ENCODE results near the gene RIN3. TPM values are rescaled to one million over a fixed set of nuclear protein-coding genes. Genes with fewer than 3 reads are reported as not detected.

Gene RIN3
- total RNA-seq, 1 experiment from 2014 or later = 1.5 TPM

DNA sequence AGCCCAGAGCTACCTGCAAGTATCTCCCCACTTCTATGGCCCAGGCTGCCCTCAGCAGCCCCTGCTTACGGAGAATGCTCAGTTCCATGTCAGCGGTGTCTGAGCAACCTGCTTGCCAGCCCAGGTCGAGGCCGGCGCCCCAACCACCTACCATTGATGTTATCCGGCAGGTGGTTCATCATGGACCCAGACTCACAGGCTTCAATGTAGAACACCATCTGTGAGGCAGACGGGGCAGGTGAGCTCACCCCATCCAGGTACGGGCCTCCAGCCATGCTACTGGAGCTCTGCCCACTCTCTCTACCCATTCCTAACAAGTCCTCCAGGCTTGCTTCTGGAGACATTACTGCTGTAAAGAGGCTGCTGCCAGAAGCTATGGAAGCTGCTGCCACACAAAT lies 199.1 kb downstream of the RIN3 start:
- Mint-ChIP-seq H3K27ac (no peak overlapping the region), H3K9me3 (no peaks in the 10 kb centered on the region), H3K4me1 (peaks cover 2% of the 10 kb centered on the region in 2 experiments; a peak in 2 of 4 replicates), H3K36me3 (ENCODE audit: insufficient read depth in 1 of 3, low read depth in 3 of 3) (peaks cover 3 to 32% (median 12%) of the 10 kb centered on the region in 3 experiments; a peak in 6 of 7 replicates), H3K4me3 (no peak overlapping the region), H3K27me3 (ENCODE audit: low read depth) (no peaks in the 10 kb centered on the region)
- Histone ChIP-seq H3K4me1 (ENCODE audit: insufficient read depth, low read length) (no peaks in the 10 kb centered on the region), H2BK5ac (ENCODE audit: insufficient read length, low read length) (no peak overlapping the region), H3K18ac (ENCODE audit: insufficient read length, low read depth, low read length) (no peak overlapping the region), H3K4me2 (ENCODE audit: insufficient read depth, insufficient read length, low read length) (no peak overlapping the region), H3K14ac (ENCODE audit: insufficient read depth, low read length) (no peak overlapping the region), H4K8ac (replicated peaks; ENCODE audit: insufficient read length, low read depth, low read length) (no peak overlapping the region), H4K5ac (ENCODE audit: insufficient read length, low read depth, low read length) (no peak overlapping the region), H4K91ac (ENCODE audit: insufficient read length, low read depth, low read length) (no peak overlapping the region), H3K23ac (ENCODE audit: insufficient read length, low read depth, low read length) (no peak overlapping the region), H2BK120ac (ENCODE audit: low read depth, low read length, poor library complexity, severe bottlenecking) (no peak overlapping the region), H2BK15ac (ENCODE audit: low read depth, low read length) (no peak overlapping the region), H3K9me3 (ENCODE audit: control insufficient read depth, low read depth, low read length) (no peaks in the 10 kb centered on the region), H3K9ac (ENCODE audit: extremely low read depth, insufficient read length, low read length) (no peak overlapping the region), H3K27me3 (ENCODE audit: insufficient read depth, low read length) (no peaks in the 10 kb centered on the region), H2AK5ac (ENCODE audit: insufficient read length, low read length) (no peak overlapping the region), H2BK12ac (ENCODE audit: insufficient read length, low read depth, low read length) (no peak overlapping the region), H3K79me2 (ENCODE audit: insufficient read depth, low read length) (no peaks in the 10 kb centered on the region), H3T11ph (ENCODE audit: low read length) (no peak overlapping the region), H2AFZ (ENCODE audit: low read length) (no peak overlapping the region), H2BK20ac (ENCODE audit: low read depth, low read length, poor library complexity, severe bottlenecking) (no peak overlapping the region), H3K23me2 (ENCODE audit: insufficient read length, low read depth, low read length, poor library complexity, severe bottlenecking) (no peaks in the 10 kb centered on the region), H3K56ac (ENCODE audit: insufficient read length, low read depth, low read length) (no peak overlapping the region), H3K4ac (ENCODE audit: low read depth, low read length) (no peak overlapping the region), H3K27ac (ENCODE audit: insufficient read length, low read depth, low read length) (no peak overlapping the region), H3K79me1 (ENCODE audit: insufficient read depth, low read depth, low read length, poor library complexity, severe bottlenecking) (no peaks in the 10 kb centered on the region), H4K20me1 (ENCODE audit: control insufficient read depth, insufficient read depth, insufficient read length) (no peaks in the 10 kb centered on the region)
- DNase-seq = no peak
- TF ChIP-seq, protein P1, sequence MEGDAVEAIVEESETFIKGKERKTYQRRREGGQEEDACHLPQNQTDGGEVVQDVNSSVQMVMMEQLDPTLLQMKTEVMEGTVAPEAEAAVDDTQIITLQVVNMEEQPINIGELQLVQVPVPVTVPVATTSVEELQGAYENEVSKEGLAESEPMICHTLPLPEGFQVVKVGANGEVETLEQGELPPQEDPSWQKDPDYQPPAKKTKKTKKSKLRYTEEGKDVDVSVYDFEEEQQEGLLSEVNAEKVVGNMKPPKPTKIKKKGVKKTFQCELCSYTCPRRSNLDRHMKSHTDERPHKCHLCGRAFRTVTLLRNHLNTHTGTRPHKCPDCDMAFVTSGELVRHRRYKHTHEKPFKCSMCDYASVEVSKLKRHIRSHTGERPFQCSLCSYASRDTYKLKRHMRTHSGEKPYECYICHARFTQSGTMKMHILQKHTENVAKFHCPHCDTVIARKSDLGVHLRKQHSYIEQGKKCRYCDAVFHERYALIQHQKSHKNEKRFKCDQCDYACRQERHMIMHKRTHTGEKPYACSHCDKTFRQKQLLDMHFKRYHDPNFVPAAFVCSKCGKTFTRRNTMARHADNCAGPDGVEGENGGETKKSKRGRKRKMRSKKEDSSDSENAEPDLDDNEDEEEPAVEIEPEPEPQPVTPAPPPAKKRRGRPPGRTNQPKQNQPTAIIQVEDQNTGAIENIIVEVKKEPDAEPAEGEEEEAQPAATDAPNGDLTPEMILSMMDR (conservative IDR thresholded peaks at IDR 0.05) = no peak
- WGBS (ENCODE audit: extremely low coverage, insufficient read length, low lambda C conversion rate) = no CpG with 5 or more reads among the region's 8 CpGs
